PFSK-1 (cell line): Measurements from ENCODE around the gene ARSK.

Experiments used
- FOXP2 ChIP-seq: optimal IDR thresholded peaks from 2 replicates; pipeline ENCODE3; 2011; ENCODE audit warnings: borderline replicate concordance, control low read depth, inconsistent platforms; ENCODE audit not compliant: insufficient read depth; ENCODE audit errors: extremely low read length, extremely low read depth
- POLR2AphosphoS5 ChIP-seq: IDR thresholded peaks from 2 replicates; pipeline ENCODE4 v1.6.1; 2012; ENCODE audit warnings: low read depth, mild to moderate bottlenecking, control low read depth, low read length, moderate library complexity
- REST ChIP-seq, 2 experiments: IDR thresholded peaks; 2 replicates each; pipeline versions ENCODE4 v1.6.1 to v1.8.0; 2011 to 2012; ENCODE audit warnings: low read depth in 2 of 2, low read length in 2 of 2, control low read depth in 1 of 2, inconsistent platforms in 1 of 2, mild to moderate bottlenecking in 1 of 2, moderate library complexity in 1 of 2; ENCODE audit not compliant: insufficient read depth in 1 of 2
- SIN3A ChIP-seq: IDR thresholded peaks from 2 replicates; pipeline ENCODE4 v1.6.1; 2012; ENCODE audit warnings: mild to moderate bottlenecking, low read length, moderate library complexity, borderline replicate concordance; ENCODE audit not compliant: insufficient read depth
- TAF1 ChIP-seq: IDR thresholded peaks from 2 replicates; pipeline ENCODE4 v1.6.1; 2012; ENCODE audit warnings: low read length, control low read depth, borderline replicate concordance; ENCODE audit not compliant: insufficient read depth

GRCh38 chr5:95613514-95613913, 58.6 kb downstream of the ARSK start:
- TF ChIP-seq REST (IDR thresholded peaks at IDR 0.05; ENCODE audit: insufficient read depth in 1 of 2, low read depth in 2 of 2, low read length in 2 of 2), result no peak
- TF ChIP-seq POLR2AphosphoS5, result no peak
- TF ChIP-seq FOXP2, result no peak
- no peak for TF ChIP-seq TAF1
- TF ChIP-seq SIN3A, result no peak
